DND-41 (cell line): Measurements from ENCODE around the gene DKK1.

Source experiments
- ATAC-seq: fragments of 200-7000 bp; cut with Tn5 transposase; 3 replicates; pipeline ENCODE4 v1.9.1; 2021; ENCODE audit warnings: low read depth; ENCODE audit not compliant: insufficient read depth
- DNase-seq: peaks from one replicate; pipeline ENCODE4 v3.0.0-alpha.2; 2020
- H2AFZ ChIP-seq: 2 replicates; pipeline ENCODE4 v1.6.0; 2012; ENCODE audit warnings: low read depth, low read length
- H3K27ac ChIP-seq: 2 replicates; pipeline ENCODE4 v1.5.1; 2012; ENCODE audit warnings: low read length, inconsistent platforms
- H3K27me3 ChIP-seq: fragments of 200-600 bp; sonication (generic); 2 replicates; pipeline ENCODE4 v1.6.0; 2012; ENCODE audit warnings: low read length, mild to moderate bottlenecking, inconsistent platforms; ENCODE audit not compliant: insufficient read depth, poor library complexity
- H3K36me3 ChIP-seq: 2 replicates; pipeline ENCODE4 v1.5.1; 2012; ENCODE audit warnings: low read length, inconsistent platforms; ENCODE audit not compliant: insufficient read depth
- H3K4me1 ChIP-seq: 2 replicates; pipeline ENCODE4 v1.5.1; 2012; ENCODE audit warnings: mild to moderate bottlenecking, low read length; ENCODE audit not compliant: insufficient read depth
- H3K4me2 ChIP-seq: 2 replicates; pipeline ENCODE4 v1.6.0; 2012; ENCODE audit warnings: mild to moderate bottlenecking, moderate library complexity, low read length, inconsistent platforms; ENCODE audit not compliant: insufficient read depth
- H3K4me3 ChIP-seq, 2 experiments: fragments of 200-600 bp in 1 of 2; shearing (Covaris generic) in 1 of 2; 2 replicates each; pipeline ENCODE4 v1.5.1; 2012 to 2016; ENCODE audit warnings: inconsistent platforms in 2 of 2, low read length in 2 of 2, mild to moderate bottlenecking in 2 of 2, low read depth in 1 of 2, moderate library complexity in 1 of 2
- H3K79me2 ChIP-seq: 2 replicates; pipeline ENCODE4 v1.6.0; 2012; ENCODE audit warnings: low read length, inconsistent platforms; ENCODE audit not compliant: insufficient read depth
- H3K9ac ChIP-seq: 2 replicates; pipeline ENCODE4 v1.6.0; 2012; ENCODE audit warnings: low read depth, mild to moderate bottlenecking, inconsistent platforms, low read length, moderate library complexity
- H3K9me3 ChIP-seq: 2 replicates; pipeline ENCODE4 v1.5.1; 2012; ENCODE audit warnings: low read length, moderate library complexity, mild to moderate bottlenecking, inconsistent platforms; ENCODE audit not compliant: insufficient read depth, severe bottlenecking
- H4K20me1 ChIP-seq: 2 replicates; pipeline ENCODE4 v1.6.0; 2012; ENCODE audit warnings: low read length; ENCODE audit not compliant: insufficient read depth
- EZH2 ChIP-seq: IDR thresholded peaks from 3 replicates; pipeline ENCODE4 v1.6.1; 2012; ENCODE audit warnings: borderline replicate concordance, low read depth, mild to moderate bottlenecking, moderate library complexity, low read length, inconsistent platforms; ENCODE audit not compliant: severe bottlenecking
- TF ChIP-seq, protein P1 (sequence below): IDR thresholded peaks from 2 replicates; pipeline ENCODE4 v1.5.1; 2012; ENCODE audit warnings: borderline replicate concordance, low read length, moderate library complexity, mild to moderate bottlenecking; ENCODE audit not compliant: poor library complexity, severe bottlenecking; ENCODE audit errors: extremely low read depth

DKK1 gene

DNA sequence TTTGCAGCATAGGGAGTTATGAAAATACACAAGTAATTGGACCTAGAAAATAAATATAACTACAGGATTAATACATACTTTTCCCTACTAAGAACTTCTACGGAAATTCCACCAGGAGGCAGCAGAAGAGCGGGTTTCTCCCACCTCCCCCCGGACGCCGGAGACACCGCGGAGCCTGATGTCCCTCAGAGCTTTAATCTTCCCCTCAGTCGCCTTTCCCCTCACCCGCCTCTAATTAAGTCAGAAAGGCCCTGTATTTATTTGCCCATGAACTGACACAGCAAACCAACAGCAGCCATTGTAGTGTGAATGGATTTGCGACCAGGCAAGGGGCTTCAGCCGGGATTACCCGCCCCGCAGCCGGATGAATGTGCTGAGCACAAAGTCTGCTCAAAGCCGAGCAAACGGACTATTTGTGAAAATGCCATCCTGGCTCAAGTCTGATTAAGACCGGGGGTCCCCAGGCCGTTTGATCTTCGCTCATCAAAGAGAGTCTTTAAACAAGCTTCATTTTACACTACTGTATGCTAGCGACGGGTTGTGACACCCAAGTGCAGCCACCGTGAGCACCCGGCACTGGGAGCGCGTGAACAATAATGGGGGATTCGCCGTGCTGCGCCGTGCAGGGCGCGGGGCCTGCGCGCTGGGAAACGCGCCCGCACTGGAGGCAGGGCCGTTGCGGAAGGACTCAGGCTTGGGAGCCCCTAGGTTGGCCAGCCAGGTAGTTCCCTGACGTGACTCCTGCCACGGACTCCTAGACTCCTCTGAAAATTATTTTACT lies 5.6 kb upstream of the DKK1 start:
- Histone ChIP-seq H3K27me3 (no peaks in the 10 kb centered on the region), H4K20me1 (no peaks in the 10 kb centered on the region), H3K4me2 (no peak overlapping the region), H3K9me3 (no peaks in the 10 kb centered on the region), H3K27ac (no peak overlapping the region), H3K4me1 (no peaks in the 10 kb centered on the region), H3K4me3 (no peak overlapping the region), H3K9ac (no peak overlapping the region), H3K79me2 (no peaks in the 10 kb centered on the region), H2AFZ (no peak overlapping the region), H3K36me3 (no peaks in the 10 kb centered on the region)
- TF ChIP-seq EZH2, result no peak
- TF ChIP-seq, protein P1, sequence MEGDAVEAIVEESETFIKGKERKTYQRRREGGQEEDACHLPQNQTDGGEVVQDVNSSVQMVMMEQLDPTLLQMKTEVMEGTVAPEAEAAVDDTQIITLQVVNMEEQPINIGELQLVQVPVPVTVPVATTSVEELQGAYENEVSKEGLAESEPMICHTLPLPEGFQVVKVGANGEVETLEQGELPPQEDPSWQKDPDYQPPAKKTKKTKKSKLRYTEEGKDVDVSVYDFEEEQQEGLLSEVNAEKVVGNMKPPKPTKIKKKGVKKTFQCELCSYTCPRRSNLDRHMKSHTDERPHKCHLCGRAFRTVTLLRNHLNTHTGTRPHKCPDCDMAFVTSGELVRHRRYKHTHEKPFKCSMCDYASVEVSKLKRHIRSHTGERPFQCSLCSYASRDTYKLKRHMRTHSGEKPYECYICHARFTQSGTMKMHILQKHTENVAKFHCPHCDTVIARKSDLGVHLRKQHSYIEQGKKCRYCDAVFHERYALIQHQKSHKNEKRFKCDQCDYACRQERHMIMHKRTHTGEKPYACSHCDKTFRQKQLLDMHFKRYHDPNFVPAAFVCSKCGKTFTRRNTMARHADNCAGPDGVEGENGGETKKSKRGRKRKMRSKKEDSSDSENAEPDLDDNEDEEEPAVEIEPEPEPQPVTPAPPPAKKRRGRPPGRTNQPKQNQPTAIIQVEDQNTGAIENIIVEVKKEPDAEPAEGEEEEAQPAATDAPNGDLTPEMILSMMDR, result peak; percentile 55
- DNase-seq, result peak; percentile 19
- peak; percentile 56; the same call in 1 of the 3 replicates for ATAC-seq

DNA sequence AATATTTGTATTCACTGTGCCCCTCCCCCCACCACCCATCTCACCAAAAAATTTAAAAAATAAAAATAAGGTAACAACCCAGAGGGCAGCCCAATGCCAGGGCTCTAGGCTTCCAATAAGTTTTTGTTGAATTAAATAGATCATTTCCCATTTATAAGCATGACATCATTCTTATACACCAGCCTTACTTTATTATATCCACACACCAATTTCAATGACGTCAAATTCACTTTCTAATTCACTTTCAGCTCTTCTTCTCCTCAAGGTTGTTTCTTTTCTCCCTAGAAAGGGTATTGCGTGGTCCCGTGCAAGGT lies 1.2 kb upstream of the DKK1 start:
- Histone ChIP-seq H4K20me1 (no peaks in the 10 kb centered on the region), H3K79me2 (no peaks in the 10 kb centered on the region), H3K4me1 (no peaks in the 10 kb centered on the region), H3K4me2 (no peak overlapping the region), H3K9ac (no peak overlapping the region), H3K4me3 (no peak overlapping the region), H3K9me3 (no peaks in the 10 kb centered on the region), H3K27ac (no peak overlapping the region), H2AFZ (no peak overlapping the region), H3K27me3 (no peaks in the 10 kb centered on the region), H3K36me3 (no peaks in the 10 kb centered on the region)
- no peak for TF ChIP-seq EZH2
- ATAC-seq (no peak), DNase-seq (no peak)

DNA sequence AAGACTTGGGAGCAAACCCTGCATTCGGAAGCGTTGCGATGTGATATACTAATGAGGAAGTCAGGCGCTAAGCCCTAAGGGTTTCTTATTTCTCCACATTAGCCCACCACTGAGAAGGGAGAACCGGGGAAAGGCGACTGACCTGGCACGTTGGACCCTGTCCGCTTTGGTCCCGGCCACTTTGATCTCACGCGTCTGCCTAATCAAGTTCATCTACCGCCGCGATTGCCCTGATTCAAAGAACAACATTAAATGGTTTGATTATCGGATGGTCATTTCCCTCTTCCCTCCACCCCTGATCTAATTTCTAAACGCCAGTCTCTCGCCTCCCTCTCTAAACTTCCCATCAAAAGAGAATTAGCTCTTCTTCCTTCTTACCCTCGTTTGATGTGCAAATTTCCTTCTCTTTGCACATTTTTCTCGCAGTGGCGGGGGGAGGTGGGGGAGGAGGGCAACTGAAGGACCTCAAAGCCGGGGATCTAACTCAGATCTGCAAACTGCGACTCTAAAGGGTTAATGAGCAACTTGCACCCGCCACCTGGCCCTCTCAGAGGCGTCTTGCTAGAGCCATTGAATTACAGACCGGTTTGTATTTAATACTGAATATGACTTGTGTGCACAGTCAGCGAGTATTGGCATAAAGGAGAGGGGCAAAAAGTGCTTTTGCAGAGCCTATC lies 687 bp upstream of the DKK1 start:
- H2AFZ ChIP-seq, result no peak overlapping the region
- H3K79me2 ChIP-seq, result no peaks in the 10 kb centered on the region
- no peaks in the 10 kb centered on the region for H3K4me1 ChIP-seq
- no peak overlapping the region for H3K27ac ChIP-seq
- no peak overlapping the region for H3K4me2 ChIP-seq
- no peak overlapping the region for H3K9ac ChIP-seq
- no peak overlapping the region for H3K4me3 ChIP-seq
- DNase-seq (no peak), ATAC-seq (no peak)
- no peaks in the 10 kb centered on the region for H3K9me3 ChIP-seq
- no peaks in the 10 kb centered on the region for H3K27me3 ChIP-seq
- H4K20me1 ChIP-seq, result no peaks in the 10 kb centered on the region
- no peak for TF ChIP-seq EZH2
- TF ChIP-seq, protein P1, result no peak
- no peaks in the 10 kb centered on the region for H3K36me3 ChIP-seq

DNA sequence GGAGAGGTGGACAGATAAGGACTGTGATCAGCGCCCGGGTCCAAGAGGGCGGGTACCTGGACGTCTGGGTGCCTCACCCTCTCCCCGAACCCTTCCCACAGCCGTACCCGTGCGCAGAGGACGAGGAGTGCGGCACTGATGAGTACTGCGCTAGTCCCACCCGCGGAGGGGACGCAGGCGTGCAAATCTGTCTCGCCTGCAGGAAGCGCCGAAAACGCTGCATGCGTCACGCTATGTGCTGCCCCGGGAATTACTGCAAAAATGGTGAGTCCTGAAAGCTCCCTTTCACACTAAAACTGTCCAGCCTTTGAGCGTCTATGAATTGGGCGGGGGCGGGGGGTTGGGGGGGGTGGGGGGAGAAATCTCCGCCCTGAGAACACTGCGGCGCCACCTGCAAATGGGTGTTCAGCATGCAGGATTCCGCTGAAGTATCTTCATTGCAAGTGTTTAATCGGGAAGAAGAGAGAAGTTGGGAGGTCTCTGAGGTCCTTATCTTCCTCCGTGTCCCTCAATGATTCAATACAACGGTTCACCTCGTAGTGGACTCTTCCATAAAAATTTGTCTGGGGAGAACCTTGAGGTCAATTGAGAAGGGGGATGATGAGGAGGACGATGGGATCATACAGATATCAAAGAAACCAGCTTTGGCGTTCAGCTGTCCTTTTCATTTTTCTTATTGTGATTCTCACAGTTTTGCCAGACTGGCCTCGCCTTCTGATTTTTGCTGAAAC lies 906 bp downstream of the DKK1 start:
- H3K4me3 ChIP-seq, result no peak overlapping the region
- no peak overlapping the region for H3K4me2 ChIP-seq
- no peak for TF ChIP-seq EZH2
- TF ChIP-seq, protein P1, result no peak
- no peaks in the 10 kb centered on the region for H3K9me3 ChIP-seq
- no peak overlapping the region for H2AFZ ChIP-seq
- H3K27ac ChIP-seq, result no peak overlapping the region
- no peaks in the 10 kb centered on the region for H3K4me1 ChIP-seq
- ATAC-seq (no peak), DNase-seq (no peak)
- H3K9ac ChIP-seq, result no peak overlapping the region
- H3K27me3 ChIP-seq, result no peaks in the 10 kb centered on the region
- H4K20me1 ChIP-seq, result no peaks in the 10 kb centered on the region
- H3K79me2 ChIP-seq, result no peaks in the 10 kb centered on the region
- H3K36me3 ChIP-seq, result no peaks in the 10 kb centered on the region
